ENCODE data around the gene TMEM94. TPM values are rescaled to one million over a fixed set of nuclear protein-coding genes. Genes with fewer than 3 reads are reported as not detected.

The TMEM94 gene
- total and polyA plus RNA-seq, 2 of the 13 experiments (the other 11 are each of a cell fraction or from before 2014, with no cell fraction given) = 32.6 to 134 TPM

DNA sequence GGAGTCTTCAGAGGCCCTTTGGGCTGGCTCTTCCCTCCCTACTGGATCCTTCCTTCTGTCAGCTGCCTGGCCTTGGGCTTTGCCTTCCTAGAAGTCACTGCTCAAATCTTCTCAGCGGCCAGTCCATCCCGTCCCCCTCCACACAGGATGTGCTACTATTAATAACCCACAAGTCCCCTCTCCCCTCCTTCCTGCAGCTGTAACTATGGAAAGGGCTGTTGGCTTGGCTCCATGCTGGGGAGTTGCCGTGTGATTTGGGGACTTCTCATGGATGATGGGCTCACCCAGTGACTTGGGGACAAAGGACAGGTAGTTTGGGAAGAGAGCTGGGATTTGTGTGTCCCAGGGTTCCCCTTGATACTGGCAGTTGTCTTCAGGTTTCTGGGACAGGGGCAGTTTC, 19.4 kb downstream of the TMEM94 start:
- DNase-seq (ENCODE audit: low spot score) (no peak), ATAC-seq (no peak), FAIRE-seq (no peak)
- H3K79me2 ChIP-seq (ENCODE audit: insufficient read depth, low read length) = no peaks in the 10 kb centered on the region
- intact Hi-C loops (cut with micrococcal nuclease; ENCODE audit: unreplicated experiment) = no loop called here
- BruUV-seq (replicated peaks) = no TSS peak
- no peak overlapping the region for H2AFZ ChIP-seq (ENCODE audit: low read length)
- H3K4me1 ChIP-seq (ENCODE audit: insufficient read depth, low read length) = peaks cover 24% of the 10 kb centered on the region
- H3K4me3 ChIP-seq (replicated peaks in 1 of 3; ENCODE audit: insufficient read depth in 1 of 3, low read depth in 2 of 3, low read length in 3 of 3) = no peak overlapping the region
- in situ Hi-C loops (cut with HindIII; ENCODE audit: extremely low pct_ligation_motif_present, low pct_unique_long_range_greater_than_20kb) = no loop called here
- peaks cover 9% of the 10 kb centered on the region; the same call in 1 of the 2 replicates for H4K20me1 ChIP-seq (ENCODE audit: insufficient read depth, low read length)
- WGBS (ENCODE audit: low lambda C conversion rate) = 99% methylated on average over 3 of the region's 3 CpGs
- no peak overlapping the region for H3K27ac ChIP-seq (ENCODE audit: extremely low read length, insufficient read depth, low read length)
- no peak overlapping the region for H3K9ac ChIP-seq (ENCODE audit: insufficient read depth, low read depth, low read length)
- H3K4me2 ChIP-seq (ENCODE audit: low read depth, low read length) = no peak overlapping the region
- H3K27me3 ChIP-seq (ENCODE audit: control insufficient read depth in 1 of 2, insufficient read depth in 2 of 2, low read length in 2 of 2) = no peaks in the 10 kb centered on the region
- peaks cover 21 to 52% of the 10 kb centered on the region in 2 experiments for H3K36me3 ChIP-seq (replicated peaks in 1 of 2; ENCODE audit: control insufficient read depth in 1 of 2, insufficient read depth in 2 of 2, low read length in 2 of 2)
- H3K9me3 ChIP-seq (ENCODE audit: low read length) = no peaks in the 10 kb centered on the region
- ChIA-PET CTCF (ENCODE audit: low intra/inter-chr PET ratio, low total read pairs) (no interaction called here), POLR2A (no interaction called here)
- no peak for TF ChIP-seq CBX1 (IDR thresholded peaks at IDR 0.05; ENCODE audit: low read depth)

DNA sequence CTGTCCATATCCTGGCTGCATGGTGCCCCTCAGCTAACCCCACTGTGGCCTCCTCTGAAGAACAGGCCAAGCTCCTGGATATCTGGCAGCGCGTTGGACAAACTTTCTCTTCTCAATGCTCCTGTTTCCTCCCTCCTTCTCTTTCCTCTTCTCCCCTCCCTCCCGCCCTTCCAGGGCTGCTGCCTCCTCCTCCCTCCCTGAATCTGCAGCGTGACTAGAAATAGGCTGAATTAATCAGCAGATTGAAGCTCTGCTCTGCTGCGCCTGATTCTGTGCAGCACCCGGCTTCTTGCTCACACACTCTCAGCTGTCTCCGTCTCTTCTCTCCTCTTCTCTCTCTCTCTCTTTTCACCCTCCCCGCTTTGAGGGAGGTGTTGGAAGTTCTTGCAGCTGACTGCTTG, 19.8 kb downstream of the TMEM94 start:
- no peak overlapping the region for H3K9ac ChIP-seq (ENCODE audit: insufficient read depth, low read depth, low read length)
- ATAC-seq (no peak), DNase-seq (ENCODE audit: low spot score) (no peak), FAIRE-seq (no peak)
- TF ChIP-seq, protein P1, sequence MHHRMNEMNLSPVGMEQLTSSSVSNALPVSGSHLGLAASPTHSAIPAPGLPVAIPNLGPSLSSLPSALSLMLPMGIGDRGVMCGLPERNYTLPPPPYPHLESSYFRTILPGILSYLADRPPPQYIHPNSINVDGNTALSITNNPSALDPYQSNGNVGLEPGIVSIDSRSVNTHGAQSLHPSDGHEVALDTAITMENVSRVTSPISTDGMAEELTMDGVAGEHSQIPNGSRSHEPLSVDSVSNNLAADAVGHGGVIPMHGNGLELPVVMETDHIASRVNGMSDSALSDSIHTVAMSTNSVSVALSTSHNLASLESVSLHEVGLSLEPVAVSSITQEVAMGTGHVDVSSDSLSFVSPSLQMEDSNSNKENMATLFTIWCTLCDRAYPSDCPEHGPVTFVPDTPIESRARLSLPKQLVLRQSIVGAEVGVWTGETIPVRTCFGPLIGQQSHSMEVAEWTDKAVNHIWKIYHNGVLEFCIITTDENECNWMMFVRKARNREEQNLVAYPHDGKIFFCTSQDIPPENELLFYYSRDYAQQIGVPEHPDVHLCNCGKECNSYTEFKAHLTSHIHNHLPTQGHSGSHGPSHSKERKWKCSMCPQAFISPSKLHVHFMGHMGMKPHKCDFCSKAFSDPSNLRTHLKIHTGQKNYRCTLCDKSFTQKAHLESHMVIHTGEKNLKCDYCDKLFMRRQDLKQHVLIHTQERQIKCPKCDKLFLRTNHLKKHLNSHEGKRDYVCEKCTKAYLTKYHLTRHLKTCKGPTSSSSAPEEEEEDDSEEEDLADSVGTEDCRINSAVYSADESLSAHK (CRISPR knock-in tag; IDR thresholded peaks at IDR 0.05; ENCODE audit: borderline replicate concordance) = no peak
- TF ChIP-seq ZNF121 (CRISPR knock-in tag; IDR thresholded peaks at IDR 0.05) = no peak
- TF ChIP-seq ZNF432 (CRISPR knock-in tag; IDR thresholded peaks at IDR 0.05; ENCODE audit: borderline replicate concordance) = no peak
- TF ChIP-seq, protein P2, sequence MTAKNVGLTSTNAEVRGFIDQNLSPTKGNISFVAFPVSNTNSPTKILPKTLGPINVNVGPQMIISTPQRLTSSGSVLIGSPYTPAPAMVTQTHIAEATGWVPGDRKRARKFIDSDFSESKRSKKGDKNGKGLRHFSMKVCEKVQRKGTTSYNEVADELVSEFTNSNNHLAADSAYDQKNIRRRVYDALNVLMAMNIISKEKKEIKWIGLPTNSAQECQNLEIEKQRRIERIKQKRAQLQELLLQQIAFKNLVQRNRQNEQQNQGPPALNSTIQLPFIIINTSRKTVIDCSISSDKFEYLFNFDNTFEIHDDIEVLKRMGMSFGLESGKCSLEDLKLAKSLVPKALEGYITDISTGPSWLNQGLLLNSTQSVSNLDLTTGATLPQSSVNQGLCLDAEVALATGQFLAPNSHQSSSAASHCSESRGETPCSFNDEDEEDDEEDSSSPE (CRISPR knock-in tag; IDR thresholded peaks at IDR 0.05) = no peak
- TF ChIP-seq KLF12 (CRISPR knock-in tag; IDR thresholded peaks at IDR 0.05; ENCODE audit: borderline replicate concordance) = no peak
- TF ChIP-seq POLR2G (IDR thresholded peaks at IDR 0.05; ENCODE audit: low read depth, low read length) = no peak
- no peak for TF ChIP-seq ZNF34 (CRISPR knock-in tag; IDR thresholded peaks at IDR 0.05; ENCODE audit: borderline replicate concordance)
- no peak for TF ChIP-seq MIXL1 (CRISPR knock-in tag; IDR thresholded peaks at IDR 0.05)
- TF ChIP-seq POLR2A (IDR thresholded peaks at IDR 0.05; ENCODE audit: insufficient read depth in 1 of 2, low read depth in 2 of 2, low read length in 2 of 2) = no peak
- no peak for TF ChIP-seq ZNF441 (CRISPR knock-in tag; IDR thresholded peaks at IDR 0.05; ENCODE audit: borderline replicate concordance)
- no peak for TF ChIP-seq SAP130 (CRISPR knock-in tag; IDR thresholded peaks at IDR 0.05; ENCODE audit: low read depth)
- TF ChIP-seq NFE2L2 (IDR thresholded peaks at IDR 0.05; ENCODE audit: low read length) = no peak
- peaks cover 13% of the 10 kb centered on the region; the same call in 1 of the 2 replicates for H4K20me1 ChIP-seq (ENCODE audit: insufficient read depth, low read length)
- no peak overlapping the region for H3K4me2 ChIP-seq (ENCODE audit: low read depth, low read length)
- no peak overlapping the region for H2AFZ ChIP-seq (ENCODE audit: low read length)
- H3K27me3 ChIP-seq (ENCODE audit: control insufficient read depth in 1 of 2, insufficient read depth in 2 of 2, low read length in 2 of 2) = no peaks in the 10 kb centered on the region
- POLR2A ChIA-PET = interaction anchor here (1.0 kb wide), 1 partner anchor 20 kb away, joined by 6 read pairs; the partner anchor contains the start of gene TMEM94
- peaks cover 20% of the 10 kb centered on the region for H3K4me1 ChIP-seq (ENCODE audit: insufficient read depth, low read length)
- H3K79me2 ChIP-seq (ENCODE audit: insufficient read depth, low read length) = no peaks in the 10 kb centered on the region
- in situ Hi-C loops (cut with HindIII; ENCODE audit: extremely low pct_ligation_motif_present, low pct_unique_long_range_greater_than_20kb) (no loop called here), intact Hi-C loops (cut with micrococcal nuclease; ENCODE audit: unreplicated experiment) (no loop called here)
- no TSS peak for BruUV-seq (replicated peaks)
- CTCF ChIA-PET (ENCODE audit: low intra/inter-chr PET ratio, low total read pairs) = no interaction called here
- H3K4me3 ChIP-seq (replicated peaks in 1 of 3; ENCODE audit: insufficient read depth in 1 of 3, low read depth in 2 of 3, low read length in 3 of 3) = no peak overlapping the region
- 96% methylated on average over 8 of the region's 8 CpGs for WGBS (ENCODE audit: low lambda C conversion rate)
- no peaks in the 10 kb centered on the region for H3K9me3 ChIP-seq (ENCODE audit: low read length)
- no peak overlapping the region for H3K27ac ChIP-seq (ENCODE audit: extremely low read length, insufficient read depth, low read length)
- H3K36me3 ChIP-seq (replicated peaks in 1 of 2; ENCODE audit: control insufficient read depth in 1 of 2, insufficient read depth in 2 of 2, low read length in 2 of 2) = peaks cover 21 to 52% of the 10 kb centered on the region in 2 experiments

Measured in HepG2 (cell line).